ENCODE results near the gene PLK2.

Gene PLK2

DNA sequence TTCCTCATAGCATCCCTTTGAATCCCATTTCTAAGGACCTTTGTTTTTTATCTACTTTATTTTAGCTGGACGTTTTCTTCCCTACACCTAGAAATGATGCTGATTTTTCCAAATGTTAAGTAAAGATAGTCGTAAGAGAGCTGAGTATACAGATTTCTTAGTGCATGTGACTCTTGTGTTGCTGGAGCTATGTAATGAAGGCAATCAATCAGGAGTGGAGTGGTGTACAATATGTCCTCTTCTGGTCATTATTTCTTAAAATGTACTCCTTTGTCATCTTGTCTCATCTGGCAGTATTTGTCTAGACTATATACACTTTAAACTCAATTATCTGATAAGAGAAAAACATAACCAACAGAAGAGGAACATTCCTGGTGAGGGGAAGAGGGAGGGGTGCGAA, 44.9 kb upstream of the PLK2 start:
- Histone ChIP-seq H3K9ac (ENCODE audit: low read length) (no peak overlapping the region), H3K4me2 (ENCODE audit: low read length) (no peak overlapping the region), H3K9me3 (ENCODE audit: insufficient read depth, low read length) (no peaks in the 10 kb centered on the region), H2AFZ (ENCODE audit: low read depth, low read length) (no peak overlapping the region), H3K79me2 (ENCODE audit: low read length) (no peaks in the 10 kb centered on the region), H4K20me1 (ENCODE audit: insufficient read depth, low read length) (no peaks in the 10 kb centered on the region), H3K4me1 (ENCODE audit: low read length) (peaks cover 27% of the 10 kb centered on the region), H3K27ac (ENCODE audit: low read length) (no peak overlapping the region), H3K36me3 (replicated peaks; ENCODE audit: low read depth, low read length) (no peaks in the 10 kb centered on the region), H3K4me3 (ENCODE audit: low read length) (no peak overlapping the region), H3K27me3 (ENCODE audit: low read depth, low read length) (no peaks in the 10 kb centered on the region)
- no peak for TF ChIP-seq EZH2phosphoT487 (IDR thresholded peaks at IDR 0.05; ENCODE audit: low read depth)
- TF ChIP-seq, protein P1, sequence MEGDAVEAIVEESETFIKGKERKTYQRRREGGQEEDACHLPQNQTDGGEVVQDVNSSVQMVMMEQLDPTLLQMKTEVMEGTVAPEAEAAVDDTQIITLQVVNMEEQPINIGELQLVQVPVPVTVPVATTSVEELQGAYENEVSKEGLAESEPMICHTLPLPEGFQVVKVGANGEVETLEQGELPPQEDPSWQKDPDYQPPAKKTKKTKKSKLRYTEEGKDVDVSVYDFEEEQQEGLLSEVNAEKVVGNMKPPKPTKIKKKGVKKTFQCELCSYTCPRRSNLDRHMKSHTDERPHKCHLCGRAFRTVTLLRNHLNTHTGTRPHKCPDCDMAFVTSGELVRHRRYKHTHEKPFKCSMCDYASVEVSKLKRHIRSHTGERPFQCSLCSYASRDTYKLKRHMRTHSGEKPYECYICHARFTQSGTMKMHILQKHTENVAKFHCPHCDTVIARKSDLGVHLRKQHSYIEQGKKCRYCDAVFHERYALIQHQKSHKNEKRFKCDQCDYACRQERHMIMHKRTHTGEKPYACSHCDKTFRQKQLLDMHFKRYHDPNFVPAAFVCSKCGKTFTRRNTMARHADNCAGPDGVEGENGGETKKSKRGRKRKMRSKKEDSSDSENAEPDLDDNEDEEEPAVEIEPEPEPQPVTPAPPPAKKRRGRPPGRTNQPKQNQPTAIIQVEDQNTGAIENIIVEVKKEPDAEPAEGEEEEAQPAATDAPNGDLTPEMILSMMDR (IDR thresholded peaks at IDR 0.05; ENCODE audit: low read depth, low read length): no peak

DNA sequence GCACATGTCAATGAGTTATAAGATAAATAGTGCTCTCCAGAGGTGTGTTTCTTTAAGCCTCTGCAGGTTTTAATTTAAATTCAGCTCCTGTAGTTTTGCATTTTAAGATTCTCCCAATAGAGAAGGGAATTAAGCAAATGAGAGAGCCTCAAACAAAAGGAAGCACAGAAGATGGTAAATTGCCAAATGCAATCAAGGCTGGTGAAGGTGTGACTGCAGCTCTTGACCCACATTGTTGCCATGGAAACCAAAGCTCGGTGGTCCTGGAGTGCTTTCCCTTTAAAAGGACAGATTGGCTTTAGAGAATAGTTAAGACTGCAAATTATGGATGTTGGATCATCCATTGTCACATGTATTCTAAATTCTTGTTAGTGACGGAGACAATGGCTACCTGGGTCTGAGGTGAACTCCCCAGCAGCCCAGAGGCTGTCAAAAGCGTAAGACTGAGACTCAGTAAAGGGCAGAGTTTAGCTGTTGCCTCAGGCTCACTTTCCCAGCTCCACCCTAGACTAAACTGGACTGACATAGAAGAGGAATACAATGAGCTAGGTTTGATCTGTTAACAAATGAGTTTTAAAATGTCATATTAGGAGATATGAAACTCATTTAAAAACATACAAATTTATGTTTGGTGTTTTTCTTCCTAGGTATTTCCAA, 43.6 kb upstream of the PLK2 start:
- no peaks in the 10 kb centered on the region for H3K79me2 ChIP-seq (ENCODE audit: low read length)

DNA sequence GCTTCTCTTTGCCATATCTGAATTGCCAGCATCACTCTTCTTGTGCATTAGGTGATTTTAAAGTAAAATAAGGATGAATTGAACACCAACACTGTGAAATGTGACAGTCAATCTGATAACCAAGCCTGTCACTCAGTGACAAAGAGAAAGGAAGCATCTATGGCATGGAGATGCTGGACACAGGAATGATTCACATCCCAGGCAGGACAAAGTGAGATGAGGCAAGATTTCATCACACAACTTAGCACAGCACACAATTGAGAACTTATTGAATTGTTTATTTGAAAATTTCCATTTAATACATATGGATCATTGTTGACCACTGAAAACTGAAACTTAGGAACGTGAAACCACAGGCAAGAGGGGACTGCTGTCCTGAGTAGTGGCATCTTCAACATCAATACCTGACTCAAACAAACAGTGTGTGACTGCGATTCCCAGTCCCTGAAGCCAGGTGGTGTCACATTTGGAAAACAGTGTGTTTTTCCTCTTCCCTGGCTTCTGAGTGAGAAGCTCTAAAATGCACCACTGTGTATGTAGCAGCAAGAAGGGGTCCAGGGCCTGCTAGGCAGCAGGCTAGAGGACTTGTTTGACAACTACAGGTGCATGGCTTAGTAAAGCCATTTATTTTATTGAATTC, 42.0 kb upstream of the PLK2 start:
- H3K36me3 ChIP-seq (replicated peaks; ENCODE audit: low read depth, low read length): no peaks in the 10 kb centered on the region
- no peaks in the 10 kb centered on the region for H3K27me3 ChIP-seq (ENCODE audit: low read depth, low read length)
- H3K27ac ChIP-seq (ENCODE audit: low read length): no peak overlapping the region
- no peak overlapping the region for H2AFZ ChIP-seq (ENCODE audit: low read depth, low read length)
- H4K20me1 ChIP-seq (ENCODE audit: insufficient read depth, low read length): no peaks in the 10 kb centered on the region
- TF ChIP-seq, protein P1 (IDR thresholded peaks at IDR 0.05; ENCODE audit: low read depth, low read length): no peak
- no peak for TF ChIP-seq EZH2phosphoT487 (IDR thresholded peaks at IDR 0.05; ENCODE audit: low read depth)
- peaks cover 15% of the 10 kb centered on the region for H3K4me1 ChIP-seq (ENCODE audit: low read length)
- no peak overlapping the region for H3K9ac ChIP-seq (ENCODE audit: low read length)
- H3K4me3 ChIP-seq (ENCODE audit: low read length): no peak overlapping the region
- H3K9me3 ChIP-seq (ENCODE audit: insufficient read depth, low read length): no peaks in the 10 kb centered on the region
- H3K4me2 ChIP-seq (ENCODE audit: low read length): no peak overlapping the region
- no peaks in the 10 kb centered on the region for H3K79me2 ChIP-seq (ENCODE audit: low read length)

More for the DNA sequence above, 43.6 kb upstream of the PLK2 start:
- H3K9me3 ChIP-seq (ENCODE audit: insufficient read depth, low read length): no peaks in the 10 kb centered on the region
- no peaks in the 10 kb centered on the region for H3K27me3 ChIP-seq (ENCODE audit: low read depth, low read length)
- no peak overlapping the region for H3K4me3 ChIP-seq (ENCODE audit: low read length)
- no peaks in the 10 kb centered on the region for H4K20me1 ChIP-seq (ENCODE audit: insufficient read depth, low read length)
- H3K9ac ChIP-seq (ENCODE audit: low read length): no peak overlapping the region
- no peaks in the 10 kb centered on the region for H3K36me3 ChIP-seq (replicated peaks; ENCODE audit: low read depth, low read length)
- H2AFZ ChIP-seq (ENCODE audit: low read depth, low read length): no peak overlapping the region
- H3K4me1 ChIP-seq (ENCODE audit: low read length): peaks cover 27% of the 10 kb centered on the region
- H3K4me2 ChIP-seq (ENCODE audit: low read length): no peak overlapping the region
- TF ChIP-seq, protein P1 (IDR thresholded peaks at IDR 0.05; ENCODE audit: low read depth, low read length): no peak
- TF ChIP-seq EZH2phosphoT487 (IDR thresholded peaks at IDR 0.05; ENCODE audit: low read depth): no peak
- H3K27ac ChIP-seq (ENCODE audit: low read length): no peak overlapping the region

DNA sequence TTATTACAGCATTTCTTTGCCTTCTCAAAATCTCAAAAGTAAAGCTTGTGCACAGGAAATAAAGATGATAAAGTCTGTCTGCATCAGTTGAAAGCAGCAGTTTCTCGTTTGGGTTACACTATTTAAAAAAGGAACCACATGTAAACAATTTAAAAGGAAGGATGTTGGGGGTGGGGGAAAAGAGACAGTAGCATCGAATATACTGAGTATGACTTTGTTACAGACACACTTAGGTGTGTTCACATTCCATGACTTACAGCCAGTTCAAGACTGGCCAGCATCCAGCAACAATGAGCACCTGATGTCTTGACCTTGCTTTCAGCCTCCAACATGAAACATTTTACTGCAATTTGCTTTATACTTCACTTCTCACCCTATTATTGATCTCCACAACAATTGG, 40.1 kb upstream of the PLK2 start:
- no peaks in the 10 kb centered on the region for H3K79me2 ChIP-seq (ENCODE audit: low read length)
- no peak overlapping the region for H2AFZ ChIP-seq (ENCODE audit: low read depth, low read length)
- no peaks in the 10 kb centered on the region for H3K4me1 ChIP-seq (ENCODE audit: low read length)
- no peaks in the 10 kb centered on the region for H4K20me1 ChIP-seq (ENCODE audit: insufficient read depth, low read length)
- TF ChIP-seq, protein P1 (IDR thresholded peaks at IDR 0.05; ENCODE audit: low read depth, low read length): no peak
- TF ChIP-seq EZH2phosphoT487 (IDR thresholded peaks at IDR 0.05; ENCODE audit: low read depth): no peak
- no peak overlapping the region for H3K4me2 ChIP-seq (ENCODE audit: low read length)
- no peaks in the 10 kb centered on the region for H3K36me3 ChIP-seq (replicated peaks; ENCODE audit: low read depth, low read length)
- no peak overlapping the region for H3K27ac ChIP-seq (ENCODE audit: low read length)
- no peaks in the 10 kb centered on the region for H3K27me3 ChIP-seq (ENCODE audit: low read depth, low read length)
- H3K9ac ChIP-seq (ENCODE audit: low read length): no peak overlapping the region
- no peaks in the 10 kb centered on the region for H3K9me3 ChIP-seq (ENCODE audit: insufficient read depth, low read length)
- no peak overlapping the region for H3K4me3 ChIP-seq (ENCODE audit: low read length)
